HG03571 (cell line): ENCODE measurements around the gene FAM171A1.
"Not testable (repeated sequence)": the region's sequence is repeated elsewhere in the genome, so short reads cannot be mapped to it uniquely, and the experiment has no call there.

Experiments used
- ATAC-seq: cut with Tn5 transposase; IDR thresholded peaks from one replicate; pipeline ENCODE4 v1.9.1; 2021; ENCODE audit not compliant: unreplicated experiment

The FAM171A1 gene

DNA sequence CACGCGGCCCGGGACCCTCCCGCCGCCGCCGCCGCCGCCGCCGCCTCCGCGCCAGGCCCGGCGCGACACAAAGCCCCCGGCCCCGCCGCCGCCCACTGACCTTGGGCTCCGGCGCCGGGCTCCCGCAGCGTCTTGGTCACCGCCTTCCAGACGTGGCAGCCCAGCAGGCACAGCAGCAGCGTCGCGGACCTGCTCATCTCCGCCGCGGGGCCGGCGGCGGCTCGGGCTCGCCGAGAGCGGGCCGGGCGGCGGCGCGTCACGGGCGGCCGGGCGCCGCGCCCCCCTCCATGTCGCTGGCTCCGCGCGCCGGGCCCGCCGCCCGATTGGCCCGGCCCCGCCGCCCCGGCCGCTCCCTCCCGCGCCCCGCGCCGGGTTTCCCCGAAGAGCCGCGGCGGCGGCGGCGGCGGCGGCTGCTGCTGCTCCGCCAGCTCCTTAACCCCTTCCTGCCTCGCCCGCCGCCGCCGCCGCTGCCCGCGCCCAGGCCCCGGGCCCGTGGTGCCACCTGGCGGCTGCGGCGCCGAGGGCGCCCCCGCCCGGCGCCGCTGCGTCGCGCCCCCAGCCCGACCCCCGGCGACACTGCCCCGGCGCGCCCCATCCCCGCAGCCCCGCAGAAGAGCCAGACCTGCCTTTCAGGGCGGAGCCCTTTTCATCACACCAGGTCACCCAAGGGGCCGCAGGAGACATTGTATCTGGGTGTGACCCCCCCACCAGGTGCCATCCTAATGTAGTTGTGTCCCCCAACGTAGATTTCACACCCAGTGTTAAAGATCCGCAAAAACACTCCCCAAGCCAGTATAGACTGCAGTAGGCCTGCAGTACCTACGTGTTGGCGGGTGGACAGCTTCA, at the start of gene FAM171A1:
Gene FAM171A1, minus strand, starts transcription at position 434 of the 846 bp plus-strand sequence. Its CDS starts 237 bp downstream, at position 197.
- ATAC-seq: peak; percentile 55

DNA sequence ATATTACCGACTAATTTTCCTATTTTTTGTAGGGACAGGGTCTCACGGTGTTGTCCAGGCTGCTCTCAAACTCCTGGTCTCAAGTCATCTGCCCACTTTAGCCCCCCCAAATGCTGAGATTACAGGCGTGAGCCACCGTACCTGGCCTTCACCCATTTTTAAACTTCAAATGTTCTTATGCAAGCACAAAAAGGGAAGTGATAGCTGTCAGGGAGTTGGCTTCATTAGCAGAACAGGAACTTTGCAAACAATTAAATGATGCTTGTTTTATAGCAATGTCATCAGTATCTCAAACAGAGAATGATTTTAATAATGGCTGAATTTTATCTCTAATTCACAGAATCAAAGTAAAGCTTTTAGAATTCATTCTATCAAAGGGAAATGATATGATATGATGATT, 49.8 kb upstream of the FAM171A1 start:
- ATAC-seq: no peak

DNA sequence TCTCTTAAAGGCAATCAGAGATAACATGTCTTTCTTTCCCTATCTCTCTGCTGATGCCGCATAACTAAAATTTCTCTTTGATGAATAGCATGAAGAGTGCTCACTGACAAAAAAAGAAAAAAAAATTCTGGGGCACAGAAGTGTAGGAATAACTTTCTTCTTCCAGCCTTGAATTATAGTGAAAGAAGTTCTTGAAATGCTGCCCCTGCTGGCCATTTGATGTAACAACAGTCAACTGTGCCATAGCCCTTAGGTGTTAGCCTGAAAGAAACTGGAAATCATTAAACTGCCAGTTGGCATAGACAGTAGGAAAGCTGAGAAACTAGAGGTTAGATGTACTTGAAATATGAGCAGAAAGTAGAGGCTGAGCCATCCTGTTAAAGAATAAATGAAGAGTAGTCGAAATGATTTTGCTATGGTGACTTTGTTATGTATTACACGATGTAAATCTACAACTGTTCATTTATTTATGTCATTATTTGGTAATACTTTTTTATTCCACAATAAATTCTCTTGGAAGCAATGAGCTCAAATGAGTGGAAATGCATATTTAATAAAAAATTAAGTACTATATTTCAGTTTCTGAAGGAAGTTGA, 48.3 kb upstream of the FAM171A1 start:
- ATAC-seq: no peak

DNA sequence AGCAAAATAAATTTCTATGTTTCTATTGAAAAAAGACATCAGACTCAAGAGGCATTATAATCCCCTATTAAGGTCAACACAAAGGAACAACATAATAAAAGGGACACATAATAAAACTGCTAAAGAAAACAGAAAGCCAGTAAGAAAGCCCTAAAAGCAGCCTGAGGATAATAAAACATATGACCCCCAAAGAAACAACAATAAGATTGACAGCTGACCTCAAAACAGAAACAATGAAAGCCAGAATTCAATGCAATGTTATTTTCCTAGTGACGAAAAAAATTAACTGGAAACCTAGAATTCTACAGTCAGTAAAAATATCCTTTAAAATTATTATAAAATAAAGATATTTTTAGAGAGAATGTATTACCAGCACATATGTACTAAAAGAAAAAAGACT, 44.9 kb upstream of the FAM171A1 start:
- ATAC-seq: no peak

DNA sequence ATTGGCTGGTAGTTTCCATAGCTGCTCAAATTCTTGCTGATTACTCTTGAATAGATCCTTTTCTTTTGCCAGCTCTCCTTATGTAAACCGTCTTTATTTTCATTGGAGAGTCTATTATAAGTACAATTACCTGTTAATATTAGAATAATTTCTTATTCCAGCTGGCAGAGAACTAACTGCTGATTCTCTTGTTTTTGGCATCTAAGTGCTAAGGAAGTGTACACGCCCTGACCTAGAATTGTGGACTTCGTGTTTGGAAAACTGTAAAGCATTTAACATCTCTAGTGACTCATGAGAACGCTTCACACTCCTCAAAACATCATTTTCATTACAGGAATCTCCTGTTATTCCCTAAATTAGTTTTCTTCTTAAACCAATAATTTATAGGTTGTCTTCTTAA, 39.9 kb upstream of the FAM171A1 start:
- no peak for ATAC-seq

DNA sequence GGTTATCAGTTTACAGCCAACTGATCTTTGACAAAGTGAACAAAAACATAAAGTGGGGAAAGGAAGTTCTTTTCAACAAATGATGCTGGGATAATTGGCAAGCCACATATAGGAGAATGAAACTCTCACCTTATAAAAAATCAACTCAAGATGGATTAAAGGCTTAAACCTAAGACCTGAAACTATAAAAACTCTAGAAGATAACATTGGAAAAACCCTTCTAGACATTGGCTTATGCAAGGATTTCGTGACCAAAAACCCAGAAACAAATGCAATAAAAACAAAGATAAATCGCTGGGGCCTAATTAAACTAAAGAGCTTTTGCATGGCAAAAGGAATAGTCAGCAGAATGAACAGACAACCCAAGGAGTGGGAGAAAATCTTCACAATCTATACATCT, 38.3 kb upstream of the FAM171A1 start:
- not testable (repeated sequence) for ATAC-seq

DNA sequence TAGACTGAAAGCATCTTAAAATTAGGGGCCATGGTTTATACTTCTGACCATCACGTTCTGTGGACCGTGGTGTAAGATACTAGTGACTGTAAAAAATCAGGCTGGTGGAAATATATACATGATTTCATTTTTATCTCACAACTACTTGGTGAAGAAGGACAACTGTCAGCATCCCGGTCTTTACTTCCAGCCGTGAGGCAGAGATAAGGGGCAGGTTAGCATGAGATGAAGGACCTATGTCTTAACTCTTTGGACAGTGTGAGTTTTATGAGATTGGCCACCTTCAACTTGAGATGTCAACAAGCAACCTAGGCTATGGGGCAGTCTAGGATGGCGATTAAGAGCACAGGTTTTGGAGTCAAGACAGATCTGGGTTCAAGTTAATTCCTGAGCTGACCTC, 37.5 kb upstream of the FAM171A1 start:
- no peak for ATAC-seq

DNA sequence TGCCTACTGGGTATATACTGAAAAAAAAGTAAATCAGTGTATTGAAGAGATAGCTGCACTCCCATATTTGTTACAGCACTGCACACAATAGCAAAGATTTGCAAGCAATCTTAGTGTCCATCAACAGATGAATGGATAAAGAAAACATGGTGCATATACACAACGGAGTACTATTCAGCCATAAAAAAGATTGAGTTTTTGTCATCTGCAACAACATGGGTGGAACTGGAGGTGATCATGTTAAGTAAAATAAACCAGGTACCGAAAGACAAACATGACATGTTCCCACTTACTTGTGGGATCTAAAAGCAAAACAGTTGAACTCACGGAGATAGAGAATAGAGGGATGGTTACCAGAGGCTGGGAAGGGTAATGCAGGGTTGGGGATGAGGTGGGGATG, 34.2 kb upstream of the FAM171A1 start:
- ATAC-seq: no peak

DNA sequence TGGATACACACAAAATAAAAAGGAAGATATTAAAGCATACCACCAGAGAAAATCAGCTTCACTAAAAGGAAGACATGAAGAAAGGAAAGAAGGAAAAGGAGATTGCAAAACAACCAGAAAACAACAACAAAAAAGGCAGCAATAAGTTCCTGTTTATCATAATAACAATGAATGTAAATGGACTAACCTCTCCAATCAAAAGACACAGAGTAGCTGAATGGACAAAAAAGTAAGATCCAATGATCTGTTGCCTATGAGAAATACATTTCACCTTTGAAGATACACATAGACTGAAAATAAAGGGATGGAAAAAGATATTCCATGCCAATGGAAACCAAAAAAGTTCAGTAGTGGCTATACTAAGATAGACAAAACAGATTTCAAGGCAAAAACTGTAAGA, 30.3 kb upstream of the FAM171A1 start:
- ATAC-seq: no peak

DNA sequence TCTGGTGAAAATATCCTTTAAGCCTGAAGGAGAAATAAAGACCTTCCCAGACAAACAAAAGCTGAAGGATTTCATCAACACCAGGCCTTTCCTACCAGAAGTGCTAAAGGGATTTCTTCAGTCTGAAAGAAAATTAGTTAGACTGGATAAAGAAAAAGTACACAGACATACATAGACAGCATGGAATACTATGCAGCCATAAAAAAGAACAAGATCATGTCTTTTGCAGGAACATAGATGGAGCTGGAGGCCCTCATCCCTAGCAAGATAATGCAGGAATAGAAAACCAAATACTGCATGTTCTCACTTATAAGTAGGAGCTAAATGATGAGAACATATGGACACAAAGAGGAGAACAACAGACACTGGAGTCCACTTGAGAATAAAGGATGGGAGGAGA, 29.4 kb upstream of the FAM171A1 start:
- ATAC-seq: not testable (repeated sequence)

DNA sequence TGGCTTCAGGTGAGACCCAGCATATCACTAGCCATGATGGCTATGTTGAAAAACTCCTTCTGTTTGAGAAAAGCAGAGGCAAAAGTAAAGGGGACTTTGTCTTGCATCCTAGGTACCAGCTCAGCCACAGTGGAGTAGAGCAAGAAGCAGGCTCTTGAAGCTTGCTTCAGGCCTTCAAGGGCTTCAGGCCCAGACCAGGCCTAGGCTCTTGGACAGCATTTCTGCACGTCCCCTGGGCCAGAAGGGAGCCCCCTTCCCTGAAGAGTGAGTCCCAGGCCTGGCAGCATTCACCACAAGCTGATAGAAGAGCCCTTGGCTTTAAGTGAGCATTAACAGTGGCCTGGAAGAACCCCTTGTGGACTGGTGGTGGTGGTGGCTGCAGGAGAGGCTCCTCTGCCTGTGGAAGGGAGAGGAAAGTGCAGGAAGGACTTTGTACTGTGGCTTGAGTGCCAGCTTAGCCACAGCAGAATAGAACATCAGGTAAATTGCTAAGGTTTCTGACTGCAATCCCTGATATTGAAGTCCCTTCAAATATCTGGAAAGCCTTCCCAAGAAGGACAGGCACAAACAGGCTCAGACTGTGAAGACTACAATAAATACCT, 28.1 kb upstream of the FAM171A1 start:
- ATAC-seq: no peak

DNA sequence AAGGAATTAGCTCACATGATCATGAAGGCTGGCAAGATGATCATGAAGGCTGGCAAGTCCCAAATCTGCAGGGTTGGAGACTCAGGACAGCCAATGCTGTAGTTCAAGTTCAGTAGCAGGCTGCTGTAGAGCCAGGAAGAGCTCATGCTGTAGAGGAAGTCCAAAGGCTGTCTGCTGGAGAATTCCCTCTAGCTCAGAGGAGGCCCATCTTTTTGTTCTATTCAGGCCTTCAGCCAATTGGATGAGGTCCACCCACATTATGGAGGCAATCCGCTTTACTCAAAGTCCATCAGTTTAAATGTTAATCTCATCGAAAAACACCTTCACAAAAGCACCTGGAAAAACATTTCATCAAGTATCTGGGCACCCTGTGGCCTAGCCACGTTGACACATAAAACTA, 24.8 kb upstream of the FAM171A1 start:
- no peak for ATAC-seq

DNA sequence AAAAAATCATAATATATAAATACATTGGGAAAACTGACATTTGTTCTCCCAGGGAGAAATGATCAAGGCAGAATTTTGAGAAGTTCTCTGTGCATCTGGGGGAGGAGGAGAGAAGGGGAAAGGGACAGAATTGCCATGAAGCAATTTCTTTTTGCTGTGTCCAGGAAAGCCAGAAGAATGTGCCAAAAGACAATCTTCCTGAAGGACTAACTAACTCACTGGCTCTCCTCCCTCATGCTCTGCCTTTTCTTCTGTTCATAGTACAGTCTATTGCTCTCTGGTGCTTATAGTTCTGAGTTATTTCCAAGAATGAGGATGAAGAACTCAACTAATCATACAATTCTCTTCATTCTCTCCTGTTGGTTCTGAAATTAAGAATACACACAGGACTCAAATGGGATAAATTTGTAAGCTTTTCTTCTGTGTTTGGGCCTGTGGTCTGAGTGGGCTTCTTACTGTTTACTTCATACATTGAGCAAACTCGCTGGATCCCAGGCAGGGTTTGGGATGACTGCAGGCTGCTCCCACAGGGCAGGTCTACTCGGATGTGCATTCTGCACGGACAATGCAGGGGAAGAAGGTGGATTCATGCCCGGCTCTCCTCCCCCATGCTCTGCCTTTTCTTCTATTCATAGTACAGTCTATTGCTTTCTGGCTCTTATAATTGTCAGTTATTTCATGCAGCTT, 22.2 kb upstream of the FAM171A1 start:
- ATAC-seq: no peak

DNA sequence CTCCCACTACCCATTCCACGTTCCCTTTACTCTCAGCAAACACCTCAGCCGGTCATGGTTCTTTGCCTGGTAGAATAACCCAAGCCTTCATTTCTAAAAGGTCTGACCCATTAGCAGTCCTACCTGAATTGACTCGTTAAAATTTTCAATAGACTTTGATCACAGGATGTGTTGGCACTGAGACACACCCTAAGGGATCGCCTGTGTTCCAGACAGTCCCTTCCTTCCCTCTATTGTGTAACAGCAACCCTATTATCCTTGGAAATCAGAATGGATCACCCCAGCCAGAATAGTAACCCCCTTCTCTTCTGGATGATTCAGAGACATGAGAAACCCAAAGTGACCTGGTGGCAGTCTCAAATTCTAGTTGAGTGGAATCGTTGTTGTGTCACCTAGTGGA, 20.4 kb upstream of the FAM171A1 start:
- ATAC-seq: no peak

DNA sequence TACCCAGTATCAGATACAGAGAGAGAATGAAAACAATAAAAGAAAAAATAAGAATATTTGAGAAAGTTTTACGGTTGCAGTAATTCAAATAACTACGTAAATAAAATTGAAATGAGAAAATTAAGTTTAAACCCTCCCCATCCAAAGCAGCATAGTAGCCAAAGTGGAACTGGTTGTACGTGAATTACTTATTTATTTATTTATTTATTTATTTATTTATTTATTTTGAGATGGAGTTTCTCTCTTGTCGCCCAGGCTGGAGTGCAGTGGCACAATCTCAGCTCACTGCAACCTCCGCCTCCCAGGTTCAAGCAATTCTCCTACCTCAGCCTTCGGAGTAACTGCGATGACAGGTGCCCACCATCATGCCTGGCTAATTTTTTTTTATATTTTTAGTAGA, 17.1 kb upstream of the FAM171A1 start:
- ATAC-seq: not testable (repeated sequence)

DNA sequence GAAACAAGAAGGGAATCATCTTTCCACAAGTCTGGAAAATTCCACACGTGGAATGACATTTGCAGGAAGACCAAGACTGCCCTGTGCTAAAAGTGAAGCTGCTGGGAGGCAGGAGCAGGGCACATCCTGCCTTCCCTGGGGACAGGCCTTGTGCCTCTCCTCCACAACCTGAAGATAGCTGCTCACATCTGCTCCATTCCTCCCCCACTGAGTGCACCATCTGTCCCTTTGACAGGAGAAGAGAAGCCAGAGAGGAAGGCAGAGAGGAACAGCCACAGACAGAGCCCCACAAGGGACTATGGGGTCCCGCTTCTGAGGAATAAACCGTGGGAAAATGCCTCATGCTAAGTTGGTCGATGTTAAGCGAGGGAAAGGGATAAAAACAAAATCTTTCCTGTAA, 15.9 kb upstream of the FAM171A1 start:
- no peak for ATAC-seq

DNA sequence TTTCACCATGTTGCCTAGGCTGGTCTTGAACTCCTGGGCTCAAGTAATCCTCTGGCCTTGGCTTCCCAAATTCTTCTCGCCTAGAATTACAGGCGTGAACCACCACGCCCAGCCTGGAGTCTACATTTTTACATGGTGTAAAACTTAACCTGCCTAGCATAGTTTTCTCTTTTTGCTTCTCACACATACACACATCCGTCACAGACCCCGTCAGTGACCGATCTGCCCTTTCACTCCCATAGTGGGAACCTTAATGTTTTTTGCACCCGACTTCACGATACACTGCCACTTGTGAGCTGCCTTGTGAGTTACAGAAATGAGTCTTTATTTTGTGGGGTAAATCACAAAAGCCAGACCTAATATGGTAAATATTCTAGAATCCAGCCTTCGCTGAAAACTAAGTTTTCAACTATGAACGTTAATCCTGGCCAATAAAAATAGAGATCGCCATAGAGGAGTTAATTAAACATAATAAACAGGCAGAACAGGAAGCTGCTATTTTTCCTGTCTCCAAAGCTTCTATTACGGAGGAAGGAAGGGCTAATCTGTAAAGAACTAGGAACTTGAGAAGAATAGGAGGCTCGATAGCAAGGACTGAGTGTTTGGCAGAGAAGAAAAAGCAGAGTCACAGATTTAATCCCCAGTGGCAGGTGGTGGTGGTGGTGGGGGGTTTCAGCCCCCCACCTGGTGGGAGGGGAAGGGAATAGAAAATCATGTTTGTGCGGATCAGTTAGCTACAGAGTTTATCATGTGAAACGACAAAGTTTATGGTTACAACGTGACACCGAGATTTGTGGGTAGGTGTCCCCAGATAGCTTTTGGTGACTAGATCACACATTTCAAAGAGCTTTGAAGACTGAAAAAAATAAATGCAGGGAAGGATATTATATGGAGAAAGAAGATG, 14.7 kb upstream of the FAM171A1 start:
- ATAC-seq: no peak

DNA sequence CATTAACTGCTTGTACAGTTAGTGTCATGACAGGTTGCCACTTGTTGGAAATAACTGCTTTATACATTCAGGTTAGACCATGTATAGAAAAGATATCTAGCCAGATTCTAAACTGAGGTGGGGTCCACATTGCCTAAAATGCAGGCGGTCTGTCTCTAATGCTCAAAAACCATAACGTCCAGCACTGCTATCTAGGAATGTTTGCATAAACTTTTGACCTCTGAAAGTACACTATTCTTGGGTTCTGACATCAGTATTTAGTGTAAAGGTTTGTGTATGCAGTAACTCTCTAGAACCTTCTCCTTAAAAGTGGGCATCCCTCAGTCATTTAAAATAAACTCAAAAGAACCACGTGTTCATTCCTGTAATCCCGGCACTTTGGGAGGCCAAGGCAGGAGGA, 10.3 kb upstream of the FAM171A1 start:
- ATAC-seq: no peak

DNA sequence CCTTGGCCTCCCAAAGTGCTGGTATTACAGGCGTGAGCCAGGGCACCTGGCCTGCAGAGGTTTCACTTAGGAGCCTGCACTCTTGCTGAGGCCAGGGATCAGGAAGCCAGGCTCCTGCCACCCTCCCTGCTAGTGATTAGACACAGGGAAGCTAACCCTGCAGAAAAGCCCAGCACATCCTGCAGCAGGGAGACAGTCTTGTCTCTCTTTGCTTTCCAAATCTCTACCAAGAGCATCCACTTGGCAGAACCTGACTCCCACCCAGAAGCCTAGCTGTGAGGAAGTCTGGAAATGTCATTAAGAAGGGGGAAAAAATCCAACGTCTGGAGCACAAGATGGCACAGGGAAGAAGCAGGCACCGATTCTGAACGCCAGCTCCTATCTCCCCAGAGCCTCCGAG, 8.0 kb upstream of the FAM171A1 start:
- ATAC-seq: no peak

DNA sequence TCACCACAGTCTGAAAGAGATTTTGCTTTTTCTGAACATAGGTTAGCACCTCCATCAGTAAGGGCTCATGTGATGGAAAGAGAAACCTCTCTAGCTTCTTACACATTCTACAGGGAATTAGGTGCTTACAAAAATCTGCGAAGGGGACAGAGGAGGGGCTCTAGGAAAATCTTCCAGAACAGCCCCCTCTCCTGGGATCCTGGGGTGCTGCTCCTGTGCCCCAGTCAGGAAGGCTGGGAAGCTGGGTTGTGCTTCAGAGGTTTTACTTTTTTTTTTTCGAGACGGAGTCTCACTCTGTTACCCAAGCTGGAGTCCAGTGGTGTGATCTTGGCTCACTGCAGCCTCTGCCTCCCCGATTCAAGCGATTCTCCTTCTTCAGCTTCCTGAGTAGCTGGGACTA, 7.5 kb upstream of the FAM171A1 start:
- ATAC-seq: no peak

DNA sequence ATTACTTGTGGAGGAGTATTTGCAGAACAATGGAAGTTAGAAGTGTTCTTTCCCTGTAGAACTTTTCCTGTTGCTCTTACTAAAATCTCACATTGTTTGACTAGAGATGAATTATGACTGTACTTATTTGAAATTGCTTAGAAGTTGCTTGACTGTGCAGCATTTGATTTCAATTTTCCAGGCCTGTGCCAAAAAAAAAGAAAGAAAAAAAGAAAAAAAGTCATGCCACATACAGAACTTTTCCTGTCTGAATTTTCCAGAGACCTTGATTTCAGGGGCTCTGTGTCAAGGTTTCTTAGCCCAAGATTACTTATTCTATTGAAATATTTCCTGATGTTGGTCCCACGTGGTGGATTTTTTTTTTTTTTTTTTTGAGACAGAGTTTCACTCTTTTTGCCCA, 3.5 kb upstream of the FAM171A1 start:
- no peak for ATAC-seq
